HG02623 (cell line): ENCODE measurements around the gene HOXC13.

ENCODE experiments used
- ATAC-seq: cut with Tn5 transposase; IDR thresholded peaks from one replicate; pipeline ENCODE4 v1.9.1; 2021; ENCODE audit warnings: moderate library complexity; ENCODE audit not compliant: unreplicated experiment

HOXC13 gene

DNA sequence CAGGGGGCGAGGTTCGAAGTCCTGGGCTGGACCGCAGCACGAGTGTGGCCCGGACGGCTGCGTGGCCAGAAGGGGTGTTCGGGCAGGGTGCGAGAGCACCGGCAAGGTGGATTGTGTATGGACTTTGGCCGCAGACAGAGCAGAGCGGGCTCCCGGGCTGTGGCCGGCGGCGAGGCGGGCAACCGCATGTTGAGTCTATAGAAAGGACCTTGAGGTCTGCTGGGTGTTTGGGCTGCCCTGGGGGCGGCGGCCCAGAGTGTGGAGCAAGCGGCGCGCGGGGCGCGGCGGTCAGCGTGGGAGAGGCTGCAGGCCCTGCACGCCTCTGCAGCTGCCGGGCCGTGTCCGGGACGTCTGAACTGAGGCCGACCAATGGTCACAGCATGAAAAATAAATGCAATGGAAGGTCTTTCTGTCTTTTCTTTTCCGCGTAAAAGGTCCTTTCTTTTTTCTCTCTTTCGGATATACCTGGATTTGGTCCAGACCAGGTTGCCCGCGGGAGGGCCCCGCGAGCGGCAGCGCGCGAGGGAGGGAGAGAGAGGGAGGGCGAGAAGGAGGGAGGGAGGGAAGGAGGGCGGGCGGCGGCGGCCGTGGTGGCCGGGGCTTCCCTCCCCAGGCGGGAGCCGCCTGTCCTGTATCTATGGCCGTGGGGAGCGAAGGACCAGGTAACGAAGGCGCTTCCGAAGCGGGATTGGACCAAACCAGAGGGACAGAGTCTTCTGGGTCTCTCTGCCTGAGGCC is 55.8 kb downstream of the HOXC13 start:
- ATAC-seq = no peak

DNA sequence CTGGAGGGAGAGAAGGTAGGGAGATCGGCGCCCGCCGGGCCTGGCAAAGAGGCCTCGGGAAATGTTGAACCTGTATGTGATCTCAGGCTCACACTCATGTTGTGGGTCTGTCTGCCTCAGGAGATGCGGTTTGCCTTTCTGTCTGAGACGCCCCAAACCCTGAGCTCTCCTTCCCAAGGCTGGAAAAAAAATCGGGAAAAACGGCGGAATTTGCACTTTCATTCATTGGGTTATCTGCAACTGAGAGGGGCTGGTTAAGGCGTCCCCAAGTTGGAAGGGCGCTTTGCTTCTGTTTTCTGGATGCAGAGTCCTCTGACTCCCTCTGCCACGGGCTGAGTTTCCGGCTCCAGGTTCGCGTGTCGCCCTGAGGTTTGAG is 56.4 kb downstream of the HOXC13 start:
- no peak for ATAC-seq

DNA sequence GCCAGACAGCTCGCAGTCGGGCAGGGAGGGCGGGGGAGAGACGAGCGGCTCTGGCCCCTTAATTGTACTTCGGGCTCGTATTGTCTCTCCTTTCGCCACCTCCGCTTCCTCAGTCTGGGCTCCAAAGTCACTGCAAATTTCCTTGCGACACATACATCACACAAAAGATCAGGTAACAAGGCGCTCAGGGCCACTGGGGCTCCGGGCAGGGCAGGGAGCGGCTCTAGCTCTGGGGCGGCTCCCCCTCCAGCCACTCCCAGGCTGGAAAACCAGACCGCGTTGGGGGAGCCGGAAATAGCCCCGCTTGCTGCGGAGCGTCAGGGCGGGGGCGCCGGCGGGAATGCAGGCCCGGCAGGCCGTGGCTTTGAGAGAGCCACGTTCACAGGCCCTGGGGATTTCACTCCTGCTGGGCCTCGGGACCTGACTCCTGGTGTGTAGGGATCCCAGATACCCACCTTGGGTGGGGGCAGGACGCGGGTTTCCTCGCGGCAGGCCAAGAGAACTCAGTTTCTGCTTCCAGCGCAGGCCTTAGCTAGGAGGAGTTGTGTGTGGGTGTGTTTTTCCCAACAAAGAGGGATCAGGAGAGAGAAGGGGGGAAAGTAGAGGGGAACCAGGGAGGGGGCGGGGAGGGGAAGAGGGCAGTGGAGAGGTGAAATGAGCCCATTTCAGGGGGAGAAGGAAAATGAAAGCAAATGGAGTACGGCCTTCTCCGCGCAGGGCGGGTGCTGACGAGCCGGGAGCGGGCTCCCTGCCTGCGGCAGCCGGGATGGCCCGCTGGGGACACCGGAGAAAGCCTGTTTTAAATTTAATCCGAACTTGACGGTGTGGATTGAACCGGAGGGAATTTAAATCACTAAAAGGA is 57.0 kb downstream of the HOXC13 start:
- no peak for ATAC-seq
